Stimulated activated CD4-positive, alpha-beta T cell treated with anti-CD3 and anti-CD28 coated beads, Interleukin-4, amount 100 ng/mL, for 4 hours (primary cell): ENCODE data around the gene LMOD1.
"Not testable (repeated sequence)": the region's sequence is repeated elsewhere in the genome, so short reads cannot be mapped to it uniquely, and the experiment has no call there.

Experiments
- DNase-seq, 2 experiments: peaks; one replicate each; pipeline ENCODE4 v3.0.0-alpha.2; 2020

Gene LMOD1

GRCh38 chr1:201945863-201946223, 505 bp downstream of the LMOD1 start:
- DNase-seq: no peak

- no peak for DNase-seq
These were observed 1.2 kb downstream of the LMOD1 start for GRCh38 chr1:201945157-201945556.

- no peak for DNase-seq
These were observed 1.7 kb downstream of the LMOD1 start for GRCh38 chr1:201944639-201945038.

- no peak for DNase-seq
These were observed 2.3 kb downstream of the LMOD1 start for GRCh38 chr1:201944002-201944401.

- no peak for DNase-seq
These were observed 4.2 kb downstream of the LMOD1 start for GRCh38 chr1:201942129-201942495.

- DNase-seq: no peak
These were observed 4.8 kb downstream of the LMOD1 start for GRCh38 chr1:201941420-201942128.

- not testable (repeated sequence) for DNase-seq
These were observed 6.0 kb downstream of the LMOD1 start for GRCh38 chr1:201940316-201940715.

GRCh38 chr1:201939574-201939973, 6.8 kb downstream of the LMOD1 start:
- no peak for DNase-seq

- DNase-seq: no peak
These were observed 7.2 kb downstream of the LMOD1 start for GRCh38 chr1:201939148-201939547.

GRCh38 chr1:201938440-201939035, 7.8 kb downstream of the LMOD1 start:
- DNase-seq: no peak

- no peak for DNase-seq
These were observed 8.6 kb downstream of the LMOD1 start for GRCh38 chr1:201937624-201938213.

GRCh38 chr1:201933840-201934430, 12.4 kb downstream of the LMOD1 start:
- no peak for DNase-seq

- DNase-seq: no peak
These were observed 15.5 kb downstream of the LMOD1 start for GRCh38 chr1:201930803-201931202.

GRCh38 chr1:201930137-201930536, 16.2 kb downstream of the LMOD1 start:
- no peak for DNase-seq

- no peak for DNase-seq
These were observed 18.1 kb downstream of the LMOD1 start for GRCh38 chr1:201928266-201928665.

- no peak for DNase-seq
These were observed 20.2 kb downstream of the LMOD1 start for GRCh38 chr1:201925981-201926645.

GRCh38 chr1:201925301-201925567, 21.1 kb downstream of the LMOD1 start:
- DNase-seq: no peak

GRCh38 chr1:201921952-201922558, 24.3 kb downstream of the LMOD1 start:
- no peak for DNase-seq

- no peak for DNase-seq
These were observed 28.0 kb downstream of the LMOD1 start for GRCh38 chr1:201918343-201918742.

- no peak for DNase-seq
These were observed 28.9 kb downstream of the LMOD1 start for GRCh38 chr1:201917362-201918033.

GRCh38 chr1:201916649-201917249, 29.6 kb downstream of the LMOD1 start:
- DNase-seq: no peak

- DNase-seq: no peak
These were observed 31.7 kb downstream of the LMOD1 start for GRCh38 chr1:201914456-201915235.
